Hepatocyte (in vitro differentiated cells): ENCODE results near the gene SYNE2. TPM values are rescaled to one million over a fixed set of nuclear protein-coding genes. Genes with fewer than 3 reads are reported as not detected.

Source experiments
- DNase-seq: peaks from one replicate; pipeline ENCODE4 v3.0.0-alpha.2; 2016; ENCODE audit warnings: low spot score
- H2AFZ ChIP-seq: fragments of 200-600 bp; sonication (generic); 2 replicates; pipeline ENCODE4 v1.6.0; 2016; ENCODE audit warnings: antibody characterized with exemption, mild to moderate bottlenecking
- H3K27ac ChIP-seq: fragments of 200-600 bp; sonication (generic); 2 replicates; pipeline ENCODE4 v1.5.1; 2016; ENCODE audit warnings: mild to moderate bottlenecking
- H3K27me3 ChIP-seq: fragments of 200-600 bp; sonication (generic); 2 replicates; pipeline ENCODE4 v1.6.1; 2016
- H3K36me3 ChIP-seq: fragments of 200-600 bp; sonication (generic); replicated peaks from 2 replicates; pipeline ENCODE4 v1.5.1; 2016; ENCODE audit warnings: low read depth; ENCODE audit not compliant: insufficient read depth
- H3K4me1 ChIP-seq: fragments of 200-600 bp; sonication (generic); 2 replicates; pipeline ENCODE4 v1.5.1; 2016; ENCODE audit warnings: mild to moderate bottlenecking, moderate library complexity; ENCODE audit not compliant: insufficient read depth
- H3K4me2 ChIP-seq: fragments of 200-600 bp; sonication (generic); 2 replicates; pipeline ENCODE4 v1.6.0; 2016
- H3K4me3 ChIP-seq: fragments of 200-600 bp; sonication (generic); 2 replicates; pipeline ENCODE4 v1.5.1; 2016; ENCODE audit warnings: mild to moderate bottlenecking
- H3K79me2 ChIP-seq: fragments of 200-600 bp; sonication (generic); 2 replicates; pipeline ENCODE4 v1.6.0; 2017; ENCODE audit warnings: mild to moderate bottlenecking
- H3K9me2 ChIP-seq: fragments of 200-600 bp; sonication (generic); replicated peaks from 2 replicates; pipeline ENCODE4 v1.6.0; 2017; ENCODE audit warnings: mild to moderate bottlenecking; ENCODE audit not compliant: insufficient read depth
- H3K9me3 ChIP-seq: fragments of 200-600 bp; sonication (generic); 2 replicates; pipeline ENCODE4 v1.5.1; 2016; ENCODE audit warnings: low read depth, mild to moderate bottlenecking
- H4K20me1 ChIP-seq: fragments of 200-600 bp; sonication (generic); 2 replicates; pipeline ENCODE4 v1.6.0; 2016; ENCODE audit warnings: mild to moderate bottlenecking; ENCODE audit not compliant: insufficient read depth, poor library complexity, severe bottlenecking
- EZH2 ChIP-seq: fragments of 200-600 bp; sonication (generic); IDR thresholded peaks from 2 replicates; pipeline ENCODE4 v1.6.1; 2016; ENCODE audit warnings: antibody characterized with exemption, mild to moderate bottlenecking, borderline replicate concordance
- EZH2phosphoT487 ChIP-seq: fragments of 200-600 bp; sonication (generic); IDR thresholded peaks from one replicate; pipeline ENCODE4 v1.6.1; 2018; ENCODE audit warnings: antibody characterized with exemption, mild to moderate bottlenecking, low read depth, moderate library complexity; ENCODE audit not compliant: unreplicated experiment, severe bottlenecking
- WGBS: methylation state at CpG from one replicate; pipeline ENCODE4 v1.1.6; 2016; ENCODE audit warnings: low lambda C conversion rate; ENCODE audit errors: missing lambda C conversion rate; 5-methylcytosine and 5-hydroxymethylcytosine counted together
- polyA plus RNA-seq: library from polyadenylated mRNA; unstranded; fragments of >200 nt; fragmentation: Nextera tagmentation; extraction: Ambion mirVana; gene quantifications from 2 replicates; pipeline ENCODE4 v1.2.1, GENCODE V29; 2016
- total RNA-seq: library from RNA; depleted of rRNA; stranded (reverse); fragments of >200 nt; gene quantifications from 2 replicates; pipeline ENCODE4 v1.2.3, GENCODE V29; 2014
- TF ChIP-seq, protein P1 (sequence below): fragments of 200-600 bp; sonication (generic); IDR thresholded peaks from 2 replicates; pipeline ENCODE4 v1.5.1; 2016; ENCODE audit warnings: antibody characterized with exemption, mild to moderate bottlenecking; ENCODE audit not compliant: poor library complexity

SYNE2 gene
- total and polyA plus RNA-seq, 2 experiments from 2014 or later: 21.0 to 58.6 TPM

DNA sequence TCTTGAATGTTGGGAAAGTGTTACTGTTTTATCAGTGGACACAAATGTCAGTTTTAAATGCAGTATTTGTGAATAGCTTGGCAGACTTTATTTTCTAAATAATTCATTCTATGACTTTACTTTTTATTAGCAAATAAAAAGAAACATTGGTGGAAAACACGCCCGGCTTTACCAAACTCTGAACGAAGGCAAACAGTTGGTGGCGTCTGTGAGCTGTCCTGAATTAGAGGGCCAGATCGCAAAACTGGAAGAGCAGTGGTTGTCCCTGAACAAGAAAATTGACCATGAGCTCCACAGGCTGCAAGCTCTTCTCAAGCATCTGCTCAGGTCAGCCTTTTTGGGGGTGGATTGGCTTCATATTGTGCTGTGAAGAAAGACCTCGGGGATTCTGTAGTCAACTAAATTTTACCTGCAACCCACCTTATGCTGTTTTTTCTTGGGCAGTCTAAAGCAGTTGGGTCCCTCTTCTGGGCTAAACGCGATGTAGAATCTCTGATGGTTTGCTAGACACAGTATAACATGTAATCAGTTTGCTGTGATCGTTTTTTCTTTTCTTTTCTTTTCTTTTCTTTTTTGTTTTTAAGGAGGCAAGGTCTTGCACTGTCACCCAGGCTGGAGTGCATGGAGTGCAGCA lies 285.0 kb downstream of the SYNE2 start:
- H3K4me1 ChIP-seq: no peaks in the 10 kb centered on the region
- TF ChIP-seq EZH2phosphoT487: no peak
- TF ChIP-seq, protein P1, sequence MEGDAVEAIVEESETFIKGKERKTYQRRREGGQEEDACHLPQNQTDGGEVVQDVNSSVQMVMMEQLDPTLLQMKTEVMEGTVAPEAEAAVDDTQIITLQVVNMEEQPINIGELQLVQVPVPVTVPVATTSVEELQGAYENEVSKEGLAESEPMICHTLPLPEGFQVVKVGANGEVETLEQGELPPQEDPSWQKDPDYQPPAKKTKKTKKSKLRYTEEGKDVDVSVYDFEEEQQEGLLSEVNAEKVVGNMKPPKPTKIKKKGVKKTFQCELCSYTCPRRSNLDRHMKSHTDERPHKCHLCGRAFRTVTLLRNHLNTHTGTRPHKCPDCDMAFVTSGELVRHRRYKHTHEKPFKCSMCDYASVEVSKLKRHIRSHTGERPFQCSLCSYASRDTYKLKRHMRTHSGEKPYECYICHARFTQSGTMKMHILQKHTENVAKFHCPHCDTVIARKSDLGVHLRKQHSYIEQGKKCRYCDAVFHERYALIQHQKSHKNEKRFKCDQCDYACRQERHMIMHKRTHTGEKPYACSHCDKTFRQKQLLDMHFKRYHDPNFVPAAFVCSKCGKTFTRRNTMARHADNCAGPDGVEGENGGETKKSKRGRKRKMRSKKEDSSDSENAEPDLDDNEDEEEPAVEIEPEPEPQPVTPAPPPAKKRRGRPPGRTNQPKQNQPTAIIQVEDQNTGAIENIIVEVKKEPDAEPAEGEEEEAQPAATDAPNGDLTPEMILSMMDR: peak; percentile 29

DNA sequence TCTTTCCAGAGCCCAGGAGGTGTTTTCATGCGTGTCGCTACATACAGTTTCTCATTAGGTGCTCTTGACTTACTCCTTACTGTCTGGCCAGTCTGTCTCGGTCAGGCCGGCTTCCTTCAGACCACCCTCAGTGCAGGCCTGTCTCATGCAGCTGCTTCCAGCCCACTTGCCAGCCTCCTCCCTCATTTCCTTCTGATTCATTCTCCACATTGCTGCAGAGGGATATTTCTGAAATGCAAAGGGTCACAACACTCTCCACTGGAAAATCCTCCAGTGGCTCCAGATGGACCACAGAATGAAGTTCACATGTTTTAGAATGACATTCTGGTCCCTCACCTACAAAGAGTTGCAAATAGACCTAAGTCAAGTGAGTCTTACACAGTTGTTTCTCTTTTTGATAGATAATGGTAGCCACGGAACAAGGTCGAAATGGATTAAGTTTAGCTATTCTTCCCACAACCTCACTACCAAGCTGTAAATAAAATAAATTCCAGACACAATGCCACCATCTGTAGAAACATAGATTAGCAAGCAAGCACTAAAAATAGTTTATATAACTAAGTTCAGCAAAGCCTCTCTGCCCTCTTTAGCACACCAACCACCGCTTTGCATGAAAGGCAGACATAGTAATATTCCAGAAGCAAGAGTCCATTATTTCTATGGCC lies 294.5 kb downstream of the SYNE2 start:
- no peaks in the 10 kb centered on the region for H3K9me2 ChIP-seq
- 83% methylated on average over 7 of the region's 7 CpGs for WGBS
- no peaks in the 10 kb centered on the region for H3K79me2 ChIP-seq
- no peaks in the 10 kb centered on the region for H3K9me3 ChIP-seq
- H3K4me3 ChIP-seq: no peak overlapping the region
- TF ChIP-seq, protein P1: no peak
- TF ChIP-seq EZH2: no peak
- no peak for TF ChIP-seq EZH2phosphoT487
- no peaks in the 10 kb centered on the region for H3K36me3 ChIP-seq
- H3K4me2 ChIP-seq: no peak overlapping the region
- no peaks in the 10 kb centered on the region for H3K27me3 ChIP-seq
- H3K4me1 ChIP-seq: no peaks in the 10 kb centered on the region
- H2AFZ ChIP-seq: no peak overlapping the region
- no peak overlapping the region for H3K27ac ChIP-seq
- no peak for DNase-seq
- no peaks in the 10 kb centered on the region for H4K20me1 ChIP-seq

More for the DNA sequence above, 285.0 kb downstream of the SYNE2 start:
- Histone ChIP-seq H3K4me2 (no peak overlapping the region), H2AFZ (no peak overlapping the region), H3K4me3 (no peak overlapping the region), H3K36me3 (no peaks in the 10 kb centered on the region), H3K79me2 (no peaks in the 10 kb centered on the region), H3K9me3 (no peaks in the 10 kb centered on the region), H3K27me3 (no peaks in the 10 kb centered on the region), H3K9me2 (no peaks in the 10 kb centered on the region), H4K20me1 (no peaks in the 10 kb centered on the region), H3K27ac (no peak overlapping the region)
- DNase-seq: peak; percentile 23
- WGBS: 87% methylated on average over 9 of the region's 9 CpGs

DNA sequence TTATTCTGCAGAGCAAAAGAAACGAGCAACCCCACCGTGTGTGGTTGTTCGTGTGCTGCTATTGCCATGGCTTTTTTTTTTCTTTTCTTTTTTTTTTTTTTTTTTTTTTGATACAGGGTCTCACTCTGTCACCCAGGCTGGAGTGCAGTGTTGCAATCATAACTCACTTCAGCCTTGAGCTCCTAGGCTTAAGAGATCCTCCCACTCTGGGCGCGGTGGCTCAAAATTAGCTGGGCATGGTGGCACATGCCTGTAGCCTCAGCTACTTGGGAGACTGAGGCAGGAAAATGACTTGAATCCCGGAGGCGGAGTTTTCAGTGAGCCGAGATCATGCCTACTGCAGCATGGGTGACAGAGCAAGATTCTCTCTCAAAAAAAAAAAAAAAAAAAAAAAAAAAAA lies 297.1 kb downstream of the SYNE2 start:
- TF ChIP-seq, protein P1: no peak
- TF ChIP-seq EZH2 (no peak), EZH2phosphoT487 (no peak)
- no peak overlapping the region for H2AFZ ChIP-seq
- H3K4me1 ChIP-seq: no peaks in the 10 kb centered on the region
- WGBS: 92% methylated on average over 8 of the region's 8 CpGs
- H3K79me2 ChIP-seq: no peaks in the 10 kb centered on the region
- no peaks in the 10 kb centered on the region for H3K27me3 ChIP-seq
- peaks cover 5% of the 10 kb centered on the region for H3K36me3 ChIP-seq
- H3K9me2 ChIP-seq: no peaks in the 10 kb centered on the region
- no peak for DNase-seq
- no peak overlapping the region for H3K27ac ChIP-seq
- H3K4me3 ChIP-seq: no peak overlapping the region
- H3K9me3 ChIP-seq: no peaks in the 10 kb centered on the region
- H4K20me1 ChIP-seq: no peaks in the 10 kb centered on the region
- H3K4me2 ChIP-seq: no peak overlapping the region
